Temporal lobe (tissue), 1 donor: Measurements from ENCODE around the gene RAB3C. TPM values are rescaled to one million over a fixed set of nuclear protein-coding genes. Genes with fewer than 3 reads are reported as not detected.

Source experiments
- total RNA-seq: library from RNA; depleted of rRNA; stranded (reverse); fragments of >200 nt; gene quantifications from one replicate; pipeline ENCODE4 v1.2.3, GENCODE V29; 2014

RAB3C gene
- total RNA-seq, 1 donor from 2014 or later = 33.9 TPM

Other genes with a start within 250 kb of the RAB3C start
- 621 TPM for gene PLK2, start 123.0 kb upstream of the RAB3C start, total RNA-seq
- gene GAPT, start 91.6 kb upstream of the RAB3C start, total RNA-seq = 0.25 TPM